Measurements from ENCODE around the gene NXN. TPM values are rescaled to one million over a fixed set of nuclear protein-coding genes. Genes with fewer than 3 reads are reported as not detected.
"Not testable (repeated sequence)": the region's sequence is repeated elsewhere in the genome, so short reads cannot be mapped to it uniquely, and the experiment has no call there.

Gene NXN
- total RNA-seq, 4 donors from 2014 or later: 2.1 to 14.0 (median 8.6) TPM

GRCh38 chr17:773016-773415, 206.6 kb downstream of the NXN start:
- Histone ChIP-seq H3K4me1 (no peaks in the 10 kb centered on the region), H3K27ac (no peak overlapping the region), H3K4me3 (no peak overlapping the region), H3K9me3 (no peaks in the 10 kb centered on the region), H3K27me3 (no peaks in the 10 kb centered on the region), H3K36me3 (peaks cover 0 to 93% (median 0%) of the 10 kb centered on the region in 3 donors)
- TF ChIP-seq CTCF (IDR thresholded peaks at IDR 0.05) (no peak), POLR2A (IDR thresholded peaks at IDR 0.05) (no peak)
- DNase-seq: no peak

DNA sequence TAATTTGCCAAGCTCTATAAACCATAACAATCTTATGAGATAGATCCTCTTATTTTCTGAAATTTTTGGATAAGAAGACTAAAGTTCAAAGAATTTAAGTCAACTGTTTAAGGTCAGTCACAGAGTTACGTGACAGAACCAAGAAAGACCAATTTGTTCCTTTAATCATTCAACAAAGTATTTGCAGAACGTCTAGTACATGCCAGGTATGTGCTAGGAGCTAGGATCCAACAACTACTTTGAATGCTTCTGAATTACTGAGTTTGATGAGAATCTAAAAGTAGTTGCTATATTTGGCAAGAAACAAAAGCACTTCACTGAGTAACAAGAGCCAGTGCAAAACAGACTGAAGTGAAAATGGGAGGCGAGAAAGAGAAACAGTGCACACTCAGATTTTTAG, 212.5 kb downstream of the NXN start:
- DNase-seq: no peak
- Histone ChIP-seq H3K27ac (no peak overlapping the region), H3K27me3 (no peaks in the 10 kb centered on the region), H3K4me1 (no peaks in the 10 kb centered on the region), H3K4me3 (no peak overlapping the region), H3K36me3 (peaks cover 0 to 91% (median 0%) of the 10 kb centered on the region in 3 donors), H3K9me3 (no peaks in the 10 kb centered on the region)
- TF ChIP-seq CTCF (IDR thresholded peaks at IDR 0.05) (no peak), POLR2A (IDR thresholded peaks at IDR 0.05) (no peak)

DNA sequence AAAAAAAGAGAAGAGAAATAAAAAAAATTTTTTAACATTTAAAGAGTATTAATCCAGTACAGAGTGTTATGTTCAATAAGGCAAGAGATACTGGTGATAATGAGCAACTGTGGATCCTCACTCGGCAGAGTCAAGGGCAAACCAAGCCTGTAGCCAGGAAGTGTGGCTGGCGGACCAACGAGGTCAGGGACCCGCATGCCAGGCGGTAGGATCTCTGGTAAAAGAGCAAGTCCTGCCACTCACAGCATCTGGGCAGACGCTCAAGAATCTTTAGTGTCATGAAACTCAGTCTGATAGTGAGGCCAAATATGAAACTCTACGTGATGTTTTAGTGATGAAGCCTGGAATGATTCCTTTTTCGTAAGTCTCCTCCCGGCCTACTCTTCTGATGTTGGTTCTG, 219.2 kb downstream of the NXN start:
- DNase-seq: no peak
- no peak overlapping the region for H3K27ac ChIP-seq
- H3K4me3 ChIP-seq: no peak overlapping the region
- peaks cover 0 to 79% (median 0%) of the 10 kb centered on the region in 3 donors for H3K36me3 ChIP-seq
- TF ChIP-seq POLR2A (IDR thresholded peaks at IDR 0.05) (no peak), CTCF (IDR thresholded peaks at IDR 0.05) (no peak)
- H3K9me3 ChIP-seq: no peaks in the 10 kb centered on the region
- H3K27me3 ChIP-seq: no peaks in the 10 kb centered on the region
- H3K4me1 ChIP-seq: no peaks in the 10 kb centered on the region

- TF ChIP-seq POLR2A (IDR thresholded peaks at IDR 0.05) (no peak), CTCF (IDR thresholded peaks at IDR 0.05) (no peak)
- Histone ChIP-seq H3K27me3 (no peaks in the 10 kb centered on the region), H3K4me1 (no peaks in the 10 kb centered on the region), H3K4me3 (no peak overlapping the region), H3K27ac (no peak overlapping the region), H3K9me3 (no peaks in the 10 kb centered on the region), H3K36me3 (peaks cover 0 to 75% (median 0%) of the 10 kb centered on the region in 3 donors)
- no peak for DNase-seq
These were observed 219.6 kb downstream of the NXN start for GRCh38 chr17:759964-760363.

DNA sequence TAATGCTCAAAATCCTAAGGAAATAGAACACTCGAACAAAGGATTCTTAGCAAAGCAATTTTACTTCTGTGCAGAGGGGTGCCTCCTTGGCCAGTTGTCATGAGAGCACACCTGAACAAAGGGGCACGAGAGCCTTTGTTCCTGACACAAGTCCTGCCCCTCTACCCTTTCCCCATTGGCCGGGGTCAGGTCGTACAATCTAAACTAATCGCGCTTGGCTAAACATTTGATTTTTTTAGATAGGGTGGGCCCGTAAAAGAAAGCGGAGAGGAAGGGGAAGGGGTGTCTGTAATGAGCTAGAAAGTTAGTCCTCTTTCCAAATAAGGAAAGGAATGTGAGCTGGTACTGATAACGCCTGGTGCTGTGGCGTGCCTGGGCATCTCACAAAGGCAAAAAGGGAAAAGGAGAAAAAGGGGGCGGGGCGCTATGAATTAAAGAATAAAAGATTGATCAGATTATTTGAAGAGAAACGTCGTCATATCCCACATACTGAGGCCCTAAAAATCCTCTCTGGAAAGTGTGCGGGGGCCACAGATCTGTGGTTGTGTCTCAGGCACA, 223.5 kb downstream of the NXN start:
- not testable (repeated sequence) for H3K4me1 ChIP-seq, H3K27ac ChIP-seq, DNase-seq, H3K27me3 ChIP-seq, H3K4me3 ChIP-seq, H3K9me3 ChIP-seq
- H3K36me3 ChIP-seq: peaks cover 0 to 38% (median 0%) of the 10 kb centered on the region in 3 donors

- Histone ChIP-seq H3K36me3 (peaks cover 0 to 31% (median 0%) of the 10 kb centered on the region in 3 donors), H3K4me1 (peaks cover 0 to 10% (median 9%) of the 10 kb centered on the region in 4 donors)
- DNase-seq, H3K27me3 ChIP-seq, H3K27ac ChIP-seq, H3K4me3 ChIP-seq, H3K9me3 ChIP-seq: not testable (repeated sequence)
These were observed 224.1 kb downstream of the NXN start for GRCh38 chr17:755319-755961.

Measured in Peyer's patch (tissue), 4 donors.